Measurements from ENCODE around the gene CALML6. TPM values are rescaled to one million over a fixed set of nuclear protein-coding genes. Genes with fewer than 3 reads are reported as not detected.

CALML6 gene
- total RNA-seq, 2 experiments from 2014 or later: 0.26 to 0.27 TPM

- intact Hi-C loops (cut with micrococcal nuclease): no loop called here
- no peaks in the 10 kb centered on the region for H3K27me3 Mint-ChIP-seq
- H3K36me3 Mint-ChIP-seq: no peaks in the 10 kb centered on the region
- CTCF ChIA-PET: interaction anchor here (0.6 to 4.3 kb wide), 40 partner anchors 8 to 291 kb away, joined by 3 to 39 read pairs (median 5); partner anchors contain the start of genes CDK11A, MIB2 and NADK
- peak overlapping the region; percentile 42 for H3K27ac Mint-ChIP-seq
- peaks cover 10% of the 10 kb centered on the region for H3K4me1 Mint-ChIP-seq (ENCODE audit: low read depth)
- peak overlapping the region; percentile 24 for H3K4me3 Mint-ChIP-seq
- no peaks in the 10 kb centered on the region for H3K9me3 Mint-ChIP-seq
- POLR2A ChIA-PET: interaction anchor here (1.0 to 1.1 kb wide), 2 partner anchors 99 to 128 kb away, joined by 3 to 5 read pairs; no protein-coding TSS in a partner anchor
- DNase-seq: peak; percentile 82
These were observed 8.6 kb upstream of the CALML6 start for GRCh38 chr1:1906185-1907097.

GRCh38 chr1:1907098-1907736 is 7.8 kb upstream of the CALML6 start:
- POLR2A ChIA-PET: interaction anchor here (1.1 kb wide), 1 partner anchor 99 kb away, joined by 3 read pairs; no protein-coding TSS in a partner anchor
- DNase-seq: no peak
- H3K4me3 Mint-ChIP-seq: no peak overlapping the region
- no peaks in the 10 kb centered on the region for H3K27me3 Mint-ChIP-seq
- intact Hi-C loops (cut with micrococcal nuclease): no loop called here
- H3K4me1 Mint-ChIP-seq (ENCODE audit: low read depth): peaks cover 10% of the 10 kb centered on the region
- no peaks in the 10 kb centered on the region for H3K36me3 Mint-ChIP-seq
- H3K9me3 Mint-ChIP-seq: no peaks in the 10 kb centered on the region
- CTCF ChIA-PET: interaction anchor here (0.6 to 4.3 kb wide), 6 partner anchors 9 to 573 kb away, joined by 3 to 39 read pairs (median 10); partner anchors contain the start of gene NADK
- H3K27ac Mint-ChIP-seq: no peak overlapping the region

GRCh38 chr1:1908506-1908791 is 6.6 kb upstream of the CALML6 start:
- H3K27me3 Mint-ChIP-seq: no peaks in the 10 kb centered on the region
- intact Hi-C loops (cut with micrococcal nuclease): loop anchor here (2.0 kb wide), 2 partner anchors 18 to 130 kb away; partner anchors contain the start of genes GNB1 and NADK
- H3K27ac Mint-ChIP-seq: peak overlapping the region; percentile 23
- ChIA-PET CTCF (interaction anchor here (0.6 to 4.3 kb wide), 22 partner anchors 9 to 446 kb away, joined by 3 to 39 read pairs (median 5); partner anchors contain the start of gene CDK11A), POLR2A (interaction anchor here (1.0 to 2.0 kb wide), 6 partner anchors 11 to 184 kb away, joined by 3 to 6 read pairs (median 5); partner anchors contain the start of gene CDK11A)
- no peak for DNase-seq
- H3K4me1 Mint-ChIP-seq (ENCODE audit: low read depth): peaks cover 10% of the 10 kb centered on the region
- H3K36me3 Mint-ChIP-seq: no peaks in the 10 kb centered on the region
- H3K4me3 Mint-ChIP-seq: peak overlapping the region; percentile 65
- H3K9me3 Mint-ChIP-seq: no peaks in the 10 kb centered on the region

GRCh38 chr1:1910033-1910465 is 5.0 kb upstream of the CALML6 start:
- POLR2A ChIA-PET: interaction anchor here (0.8 to 2.0 kb wide), 4 partner anchors 86 to 134 kb away, joined by 3 to 6 read pairs (median 4); no protein-coding TSS in a partner anchor
- Mint-ChIP-seq H3K9me3 (no peaks in the 10 kb centered on the region), H3K4me1 (ENCODE audit: low read depth) (peaks cover 10% of the 10 kb centered on the region), H3K27me3 (peaks cover under 1% of the 10 kb centered on the region), H3K36me3 (no peaks in the 10 kb centered on the region), H3K27ac (peak overlapping the region; percentile 58), H3K4me3 (peak overlapping the region; percentile 78)
- intact Hi-C loops (cut with micrococcal nuclease): loop anchor here (10.0 kb wide), 2 partner anchors 385 to 505 kb away; partner anchors contain the start of gene PEX10
- CTCF ChIA-PET: interaction anchor here (0.6 to 2.4 kb wide), 5 partner anchors 85 to 137 kb away, joined by 3 to 24 read pairs (median 4); no protein-coding TSS in a partner anchor
- DNase-seq: no peak

- intact Hi-C loops (cut with micrococcal nuclease): loop anchor here (10.0 kb wide), 2 partner anchors 384 to 504 kb away; partner anchors contain the start of gene PEX10
- H3K9me3 Mint-ChIP-seq: no peaks in the 10 kb centered on the region
- H3K27me3 Mint-ChIP-seq: peaks cover 1% of the 10 kb centered on the region
- ChIA-PET POLR2A (no interaction called here), CTCF (no interaction called here)
- peaks cover 10% of the 10 kb centered on the region for H3K4me1 Mint-ChIP-seq (ENCODE audit: low read depth)
- no peak overlapping the region for H3K4me3 Mint-ChIP-seq
- no peak overlapping the region for H3K27ac Mint-ChIP-seq
- H3K36me3 Mint-ChIP-seq: no peaks in the 10 kb centered on the region
- DNase-seq: no peak
These were observed 4.3 kb upstream of the CALML6 start for GRCh38 chr1:1910651-1911331.

GRCh38 chr1:1911350-1912041 is 3.6 kb upstream of the CALML6 start:
- Mint-ChIP-seq H3K36me3 (no peaks in the 10 kb centered on the region), H3K4me3 (no peak overlapping the region), H3K4me1 (ENCODE audit: low read depth) (peaks cover 6% of the 10 kb centered on the region), H3K27ac (no peak overlapping the region), H3K9me3 (no peaks in the 10 kb centered on the region), H3K27me3 (peaks cover 1% of the 10 kb centered on the region)
- DNase-seq: no peak
- CTCF ChIA-PET: no interaction called here
- intact Hi-C loops (cut with micrococcal nuclease): loop anchor here (10.0 kb wide), 2 partner anchors 383 to 503 kb away; partner anchors contain the start of gene PEX10
- POLR2A ChIA-PET: no interaction called here

GRCh38 chr1:1914101-1914970 is 724 bp upstream of the CALML6 start:
- ChIA-PET POLR2A (no interaction called here), CTCF (no interaction called here)
- intact Hi-C loops (cut with micrococcal nuclease): loop anchor here (10.0 kb wide), 2 partner anchors 380 to 500 kb away; partner anchors contain the start of gene PEX10
- no peaks in the 10 kb centered on the region for H3K9me3 Mint-ChIP-seq
- H3K4me3 Mint-ChIP-seq: no peak overlapping the region
- H3K36me3 Mint-ChIP-seq: no peaks in the 10 kb centered on the region
- peaks cover 1% of the 10 kb centered on the region for H3K27me3 Mint-ChIP-seq
- peaks cover 6% of the 10 kb centered on the region for H3K4me1 Mint-ChIP-seq (ENCODE audit: low read depth)
- DNase-seq: no peak
- no peak overlapping the region for H3K27ac Mint-ChIP-seq

- Mint-ChIP-seq H3K27me3 (peaks cover 1% of the 10 kb centered on the region), H3K4me1 (ENCODE audit: low read depth) (peaks cover 2% of the 10 kb centered on the region), H3K36me3 (no peaks in the 10 kb centered on the region), H3K9me3 (no peaks in the 10 kb centered on the region), H3K27ac (no peak overlapping the region), H3K4me3 (no peak overlapping the region)
- no peak for DNase-seq
- ChIA-PET CTCF (interaction anchor here (1.1 kb wide), 1 partner anchor 129 kb away, joined by 3 read pairs; no protein-coding TSS in a partner anchor), POLR2A (no interaction called here)
- intact Hi-C loops (cut with micrococcal nuclease): loop anchor here (10.0 kb wide), 2 partner anchors 379 to 499 kb away; partner anchors contain the start of gene PEX10
These were observed 1.1 kb downstream of the CALML6 start for GRCh38 chr1:1915911-1916840.

- DNase-seq: no peak
- no peaks in the 10 kb centered on the region for H3K9me3 Mint-ChIP-seq
- CTCF ChIA-PET: interaction anchor here (1.1 kb wide), 1 partner anchor 128 kb away, joined by 3 read pairs; no protein-coding TSS in a partner anchor
- H3K27me3 Mint-ChIP-seq: peaks cover 1% of the 10 kb centered on the region
- H3K36me3 Mint-ChIP-seq: no peaks in the 10 kb centered on the region
- H3K4me1 Mint-ChIP-seq (ENCODE audit: low read depth): peaks cover 2% of the 10 kb centered on the region
- no peak overlapping the region for H3K27ac Mint-ChIP-seq
- intact Hi-C loops (cut with micrococcal nuclease): loop anchor here (10.0 kb wide), 2 partner anchors 378 to 498 kb away; partner anchors contain the start of gene PEX10
- POLR2A ChIA-PET: no interaction called here
- H3K4me3 Mint-ChIP-seq: peak overlapping the region; percentile 26
These were observed 1.8 kb downstream of the CALML6 start for GRCh38 chr1:1916851-1917251.
